ENCODE results near the gene SUPT20H. TPM values are rescaled to one million over a fixed set of nuclear protein-coding genes. Genes with fewer than 3 reads are reported as not detected.
A peak's percentile ranks its signal among the peaks of the same experiment; 100 is the strongest.

The SUPT20H gene
- total and polyA plus RNA-seq, 2 experiments from 2014 or later = 68.7 to 98.2 TPM

GRCh38 chr13:37109051-37109678 lies 49.7 kb upstream of the SUPT20H start:
- Histone ChIP-seq H3K27ac (ENCODE audit: low read depth) (no peak overlapping the region), H3K4me1 (ENCODE audit: insufficient read depth) (peaks cover 5% of the 10 kb centered on the region; the same call in 1 of the 2 replicates), H2AFZ (no peak overlapping the region), H3F3A (replicated peaks; ENCODE audit: low read depth) (no peaks in the 10 kb centered on the region), H3K27me3 (ENCODE audit: insufficient read depth) (no peaks in the 10 kb centered on the region), H4K20me1 (replicated peaks; ENCODE audit: insufficient read depth) (no peaks in the 10 kb centered on the region), H3K9me2 (ENCODE audit: insufficient read depth) (peaks cover 4% of the 10 kb centered on the region; the same call in 1 of the 2 replicates), H3K4me3 (no peak overlapping the region), H3K36me3 (ENCODE audit: insufficient read depth) (no peaks in the 10 kb centered on the region), H3K79me2 (replicated peaks; ENCODE audit: insufficient read depth) (no peaks in the 10 kb centered on the region), H3K4me2 (no peak overlapping the region)
- Mint-ChIP-seq H3K4me3 (no peak overlapping the region), H3K27ac (no peak overlapping the region), H3K27me3 (ENCODE audit: insufficient read depth, low read depth, poor library complexity) (peaks cover 3% of the 10 kb centered on the region), H3K4me1 (peaks cover 21% of the 10 kb centered on the region), H3K36me3 (ENCODE audit: low read depth) (no peaks in the 10 kb centered on the region; the same call in 2 of the 3 replicates), H3K9me3 (no peaks in the 10 kb centered on the region)
- ATAC-seq (no peak; the same call in 2 of the 3 replicates), DNase-seq (ENCODE audit: low spot score) (peak; percentile 58)
- TF ChIP-seq, protein P1, sequence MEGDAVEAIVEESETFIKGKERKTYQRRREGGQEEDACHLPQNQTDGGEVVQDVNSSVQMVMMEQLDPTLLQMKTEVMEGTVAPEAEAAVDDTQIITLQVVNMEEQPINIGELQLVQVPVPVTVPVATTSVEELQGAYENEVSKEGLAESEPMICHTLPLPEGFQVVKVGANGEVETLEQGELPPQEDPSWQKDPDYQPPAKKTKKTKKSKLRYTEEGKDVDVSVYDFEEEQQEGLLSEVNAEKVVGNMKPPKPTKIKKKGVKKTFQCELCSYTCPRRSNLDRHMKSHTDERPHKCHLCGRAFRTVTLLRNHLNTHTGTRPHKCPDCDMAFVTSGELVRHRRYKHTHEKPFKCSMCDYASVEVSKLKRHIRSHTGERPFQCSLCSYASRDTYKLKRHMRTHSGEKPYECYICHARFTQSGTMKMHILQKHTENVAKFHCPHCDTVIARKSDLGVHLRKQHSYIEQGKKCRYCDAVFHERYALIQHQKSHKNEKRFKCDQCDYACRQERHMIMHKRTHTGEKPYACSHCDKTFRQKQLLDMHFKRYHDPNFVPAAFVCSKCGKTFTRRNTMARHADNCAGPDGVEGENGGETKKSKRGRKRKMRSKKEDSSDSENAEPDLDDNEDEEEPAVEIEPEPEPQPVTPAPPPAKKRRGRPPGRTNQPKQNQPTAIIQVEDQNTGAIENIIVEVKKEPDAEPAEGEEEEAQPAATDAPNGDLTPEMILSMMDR (conservative IDR thresholded peaks at IDR 0.05; ENCODE audit: low read depth in 2 of 2) = peak; percentile 70 to 74
- TF ChIP-seq JUNB (IDR thresholded peaks at IDR 0.05; ENCODE audit: unreplicated experiment) (no peak), POLR2AphosphoS5 (IDR thresholded peaks at IDR 0.05; ENCODE audit: low read depth) (no peak), NANOG (IDR thresholded peaks at IDR 0.05; ENCODE audit: borderline replicate concordance) (no peak)

- Histone ChIP-seq H3K4me2 (no peak overlapping the region), H3K27ac (ENCODE audit: low read depth) (no peak overlapping the region), H3K9me2 (ENCODE audit: insufficient read depth) (peaks cover 4% of the 10 kb centered on the region; the same call in 1 of the 2 replicates), H3K4me3 (no peak overlapping the region), H3F3A (replicated peaks; ENCODE audit: low read depth) (no peaks in the 10 kb centered on the region), H4K20me1 (replicated peaks; ENCODE audit: insufficient read depth) (no peaks in the 10 kb centered on the region), H3K36me3 (ENCODE audit: insufficient read depth) (no peaks in the 10 kb centered on the region), H3K79me2 (replicated peaks; ENCODE audit: insufficient read depth) (no peaks in the 10 kb centered on the region), H2AFZ (0 out of 2 replicates have a peak overlapping the region, but pooled peaks have one; percentile 12), H3K27me3 (ENCODE audit: insufficient read depth) (no peaks in the 10 kb centered on the region), H3K4me1 (ENCODE audit: insufficient read depth) (peaks cover 5% of the 10 kb centered on the region; the same call in 1 of the 2 replicates)
- ATAC-seq (no peak), DNase-seq (ENCODE audit: low spot score) (no peak)
- H3K4me1 Mint-ChIP-seq = peaks cover 21% of the 10 kb centered on the region
- H3K27ac Mint-ChIP-seq = peak overlapping the region; percentile 23; the same call in 1 of the 2 replicates
- H3K27me3 Mint-ChIP-seq (ENCODE audit: insufficient read depth, low read depth, poor library complexity) = peaks cover 3% of the 10 kb centered on the region
- no peaks in the 10 kb centered on the region for H3K9me3 Mint-ChIP-seq
- no peaks in the 10 kb centered on the region; the same call in 2 of the 3 replicates for H3K36me3 Mint-ChIP-seq (ENCODE audit: low read depth)
- H3K4me3 Mint-ChIP-seq = no peak overlapping the region
- TF ChIP-seq, protein P2, sequence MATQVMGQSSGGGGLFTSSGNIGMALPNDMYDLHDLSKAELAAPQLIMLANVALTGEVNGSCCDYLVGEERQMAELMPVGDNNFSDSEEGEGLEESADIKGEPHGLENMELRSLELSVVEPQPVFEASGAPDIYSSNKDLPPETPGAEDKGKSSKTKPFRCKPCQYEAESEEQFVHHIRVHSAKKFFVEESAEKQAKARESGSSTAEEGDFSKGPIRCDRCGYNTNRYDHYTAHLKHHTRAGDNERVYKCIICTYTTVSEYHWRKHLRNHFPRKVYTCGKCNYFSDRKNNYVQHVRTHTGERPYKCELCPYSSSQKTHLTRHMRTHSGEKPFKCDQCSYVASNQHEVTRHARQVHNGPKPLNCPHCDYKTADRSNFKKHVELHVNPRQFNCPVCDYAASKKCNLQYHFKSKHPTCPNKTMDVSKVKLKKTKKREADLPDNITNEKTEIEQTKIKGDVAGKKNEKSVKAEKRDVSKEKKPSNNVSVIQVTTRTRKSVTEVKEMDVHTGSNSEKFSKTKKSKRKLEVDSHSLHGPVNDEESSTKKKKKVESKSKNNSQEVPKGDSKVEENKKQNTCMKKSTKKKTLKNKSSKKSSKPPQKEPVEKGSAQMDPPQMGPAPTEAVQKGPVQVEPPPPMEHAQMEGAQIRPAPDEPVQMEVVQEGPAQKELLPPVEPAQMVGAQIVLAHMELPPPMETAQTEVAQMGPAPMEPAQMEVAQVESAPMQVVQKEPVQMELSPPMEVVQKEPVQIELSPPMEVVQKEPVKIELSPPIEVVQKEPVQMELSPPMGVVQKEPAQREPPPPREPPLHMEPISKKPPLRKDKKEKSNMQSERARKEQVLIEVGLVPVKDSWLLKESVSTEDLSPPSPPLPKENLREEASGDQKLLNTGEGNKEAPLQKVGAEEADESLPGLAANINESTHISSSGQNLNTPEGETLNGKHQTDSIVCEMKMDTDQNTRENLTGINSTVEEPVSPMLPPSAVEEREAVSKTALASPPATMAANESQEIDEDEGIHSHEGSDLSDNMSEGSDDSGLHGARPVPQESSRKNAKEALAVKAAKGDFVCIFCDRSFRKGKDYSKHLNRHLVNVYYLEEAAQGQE (IDR thresholded peaks at IDR 0.05; ENCODE audit: unreplicated experiment) = no peak
- TF ChIP-seq NANOG (IDR thresholded peaks at IDR 0.05; ENCODE audit: borderline replicate concordance) (no peak), EZH2phosphoT487 (IDR thresholded peaks at IDR 0.05; ENCODE audit: unreplicated experiment) (no peak), ZNF331 (CRISPR knock-in tag; IDR thresholded peaks at IDR 0.05; ENCODE audit: low read depth) (no peak), EZH2 (IDR thresholded peaks at IDR 0.05; ENCODE audit: low read depth, unreplicated experiment) (no peak)
- TF ChIP-seq, protein P3, sequence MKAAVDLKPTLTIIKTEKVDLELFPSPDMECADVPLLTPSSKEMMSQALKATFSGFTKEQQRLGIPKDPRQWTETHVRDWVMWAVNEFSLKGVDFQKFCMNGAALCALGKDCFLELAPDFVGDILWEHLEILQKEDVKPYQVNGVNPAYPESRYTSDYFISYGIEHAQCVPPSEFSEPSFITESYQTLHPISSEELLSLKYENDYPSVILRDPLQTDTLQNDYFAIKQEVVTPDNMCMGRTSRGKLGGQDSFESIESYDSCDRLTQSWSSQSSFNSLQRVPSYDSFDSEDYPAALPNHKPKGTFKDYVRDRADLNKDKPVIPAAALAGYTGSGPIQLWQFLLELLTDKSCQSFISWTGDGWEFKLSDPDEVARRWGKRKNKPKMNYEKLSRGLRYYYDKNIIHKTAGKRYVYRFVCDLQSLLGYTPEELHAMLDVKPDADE (IDR thresholded peaks at IDR 0.05) = no peak
- TF ChIP-seq, protein P1 (conservative IDR thresholded peaks at IDR 0.05; ENCODE audit: low read depth in 2 of 2) = no peak
Observed at GRCh38 chr13:37107868-37108267, 48.4 kb upstream of the SUPT20H start.
